Mucosa of rectum (tissue), 2 donors: ENCODE measurements around the gene ZNF821.
"Not testable (repeated sequence)": the region's sequence is repeated elsewhere in the genome, so short reads cannot be mapped to it uniquely, and the experiment has no call there.

Experiments used
- H3K27ac ChIP-seq, 2 donors: one replicate each; pipeline ENCODE4 v1.7.0; 2013; ENCODE audit warnings: inconsistent platforms in 2 of 2, low read depth in 2 of 2, low read length in 2 of 2
- H3K27me3 ChIP-seq, 2 donors: one replicate each; pipeline ENCODE4 v1.7.0; 2013; ENCODE audit warnings: low read length in 2 of 2; ENCODE audit not compliant: control insufficient read depth in 2 of 2, insufficient read depth in 2 of 2
- H3K36me3 ChIP-seq, 2 donors: one replicate each; pipeline ENCODE4 v1.7.0; 2013; ENCODE audit warnings: low read length in 2 of 2; ENCODE audit not compliant: control insufficient read depth in 2 of 2, insufficient read depth in 2 of 2
- H3K4me1 ChIP-seq, 2 donors: one replicate each; pipeline ENCODE4 v1.7.0; 2013; ENCODE audit warnings: low read length in 2 of 2, mild to moderate bottlenecking in 1 of 2; ENCODE audit not compliant: control insufficient read depth in 2 of 2, insufficient read depth in 2 of 2
- H3K4me3 ChIP-seq, 2 donors: one replicate each; pipeline ENCODE4 v1.7.0; 2013; ENCODE audit warnings: low read length in 2 of 2
- H3K9ac ChIP-seq, 2 donors: one replicate each; pipeline ENCODE4 v1.7.0; 2013; ENCODE audit warnings: low read length in 2 of 2, low read depth in 1 of 2, mild to moderate bottlenecking in 1 of 2
- H3K9me3 ChIP-seq, 2 donors: one replicate each; pipeline ENCODE4 v1.7.0; 2013; ENCODE audit warnings: low read length in 2 of 2; ENCODE audit not compliant: control insufficient read depth in 2 of 2
- donor health status: healthy.
- donor health status: Normal muscosa, but diverticular disease.

Gene ZNF821

DNA sequence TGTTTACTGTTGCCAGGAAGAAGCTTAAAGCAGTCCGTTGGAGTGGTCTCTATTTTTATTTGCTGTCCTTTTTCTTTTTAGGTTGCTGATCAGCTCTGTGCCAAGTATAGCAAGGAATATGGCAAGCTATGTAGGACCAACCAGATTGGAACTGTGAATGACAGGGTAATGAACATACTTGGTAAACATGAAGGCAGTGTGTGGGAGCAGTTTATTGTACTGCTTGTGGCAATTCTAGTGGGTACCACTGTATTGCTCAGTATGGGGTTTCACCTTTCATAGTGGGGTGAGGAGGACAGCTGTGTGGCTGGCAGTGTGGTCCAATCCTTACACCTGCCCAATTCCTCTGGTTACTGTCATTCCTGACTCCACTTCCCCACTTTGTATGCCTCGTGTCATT, 36.7 kb upstream of the ZNF821 start:
- Histone ChIP-seq H3K27ac (no peak overlapping the region), H3K27me3 (no peaks in the 10 kb centered on the region), H3K9me3 (no peaks in the 10 kb centered on the region), H3K9ac (no peak overlapping the region), H3K4me1 (no peaks in the 10 kb centered on the region), H3K36me3 (peaks cover 81 to 85% of the 10 kb centered on the region in 2 donors), H3K4me3 (no peak overlapping the region)

GRCh38 chr16:71919035-71919434, 35.1 kb upstream of the ZNF821 start:
- peaks cover 70 to 79% of the 10 kb centered on the region in 2 donors for H3K36me3 ChIP-seq

DNA sequence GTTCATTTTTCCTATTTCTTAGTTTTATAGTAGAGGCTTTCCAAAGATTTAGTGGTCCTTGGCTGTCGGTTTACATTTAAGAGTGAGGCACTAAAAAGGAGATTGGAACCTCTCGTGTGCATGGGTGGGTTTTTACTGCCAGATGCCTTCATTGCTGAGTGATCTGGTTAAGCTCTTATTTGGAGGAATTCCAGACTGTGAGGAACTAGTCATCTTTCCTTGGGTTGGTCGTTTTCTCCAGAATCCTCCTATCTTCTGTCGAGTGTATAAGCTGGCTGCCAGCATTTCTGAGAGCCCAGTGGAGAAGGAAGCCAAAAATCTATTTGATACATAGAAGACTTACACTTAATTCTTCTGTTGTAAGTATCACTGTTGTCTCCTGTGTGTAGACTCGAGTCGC, 33.9 kb upstream of the ZNF821 start:
- H3K9me3 ChIP-seq: no peaks in the 10 kb centered on the region
- no peak overlapping the region for H3K4me3 ChIP-seq
- no peak overlapping the region for H3K27ac ChIP-seq
- H3K9ac ChIP-seq: no peak overlapping the region
- no peaks in the 10 kb centered on the region for H3K27me3 ChIP-seq
- no peaks in the 10 kb centered on the region for H3K4me1 ChIP-seq
- H3K36me3 ChIP-seq: peaks cover 59 to 69% of the 10 kb centered on the region in 2 donors

More at GRCh38 chr16:71919035-71919434, 35.1 kb upstream of the ZNF821 start:
- no peak overlapping the region for H3K4me3 ChIP-seq
- H3K9ac ChIP-seq: no peak overlapping the region
- H3K27ac ChIP-seq: no peak overlapping the region
- no peaks in the 10 kb centered on the region for H3K4me1 ChIP-seq
- no peaks in the 10 kb centered on the region for H3K27me3 ChIP-seq
- no peaks in the 10 kb centered on the region for H3K9me3 ChIP-seq

DNA sequence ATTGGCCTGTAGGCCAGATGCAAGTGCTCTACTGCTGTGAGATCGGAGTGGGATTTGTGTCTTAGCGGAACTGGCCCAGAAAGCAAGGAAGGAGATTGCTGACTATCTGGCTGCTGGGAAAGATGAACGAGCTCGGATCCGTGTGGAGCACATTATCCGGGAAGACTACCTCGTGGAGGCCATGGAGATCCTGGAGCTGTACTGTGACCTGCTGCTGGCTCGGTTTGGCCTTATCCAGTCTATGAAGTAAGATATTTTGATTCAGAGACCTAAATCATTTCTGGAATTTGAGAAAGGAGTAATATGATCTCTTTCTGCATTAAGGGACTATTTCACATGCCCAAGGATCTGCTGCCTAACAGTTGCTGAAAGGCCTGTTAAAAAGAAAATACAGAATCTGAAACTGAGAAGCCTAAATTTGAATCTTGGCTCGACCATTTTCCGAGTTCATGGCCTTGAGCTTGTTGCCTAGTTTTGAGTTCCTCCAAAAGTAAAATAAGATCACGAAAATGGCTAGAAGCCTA, 32.5 kb upstream of the ZNF821 start:
- Histone ChIP-seq H3K9me3 (no peaks in the 10 kb centered on the region), H3K36me3 (peaks cover 46 to 56% of the 10 kb centered on the region in 2 donors), H3K27me3 (no peaks in the 10 kb centered on the region), H3K4me3 (no peak overlapping the region), H3K4me1 (no peaks in the 10 kb centered on the region), H3K27ac (no peak overlapping the region), H3K9ac (no peak overlapping the region)

DNA sequence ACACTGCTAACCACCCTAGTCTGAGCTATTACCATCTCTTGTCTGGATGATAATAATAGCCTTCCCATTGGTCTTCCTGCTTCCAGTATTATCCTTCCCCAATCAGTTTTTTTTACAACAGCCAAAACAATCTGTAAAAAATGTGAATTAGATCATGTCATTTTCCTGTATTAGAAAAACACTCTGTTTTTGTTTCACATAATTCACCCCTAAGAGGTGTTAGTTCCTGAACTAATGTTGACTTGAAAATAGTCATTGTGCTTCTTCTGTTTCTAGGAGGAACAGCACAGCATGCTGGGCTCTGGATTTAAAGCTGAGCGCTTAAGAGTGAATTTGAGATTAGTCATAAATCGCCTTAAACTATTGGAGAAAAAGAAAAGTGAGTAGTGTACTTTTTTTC, 31.4 kb upstream of the ZNF821 start:
- no peak overlapping the region for H3K27ac ChIP-seq
- no peaks in the 10 kb centered on the region for H3K9me3 ChIP-seq
- H3K27me3 ChIP-seq: no peaks in the 10 kb centered on the region
- no peaks in the 10 kb centered on the region for H3K4me1 ChIP-seq
- no peak overlapping the region for H3K9ac ChIP-seq
- no peak overlapping the region for H3K4me3 ChIP-seq
- peaks cover 35 to 45% of the 10 kb centered on the region in 2 donors for H3K36me3 ChIP-seq

DNA sequence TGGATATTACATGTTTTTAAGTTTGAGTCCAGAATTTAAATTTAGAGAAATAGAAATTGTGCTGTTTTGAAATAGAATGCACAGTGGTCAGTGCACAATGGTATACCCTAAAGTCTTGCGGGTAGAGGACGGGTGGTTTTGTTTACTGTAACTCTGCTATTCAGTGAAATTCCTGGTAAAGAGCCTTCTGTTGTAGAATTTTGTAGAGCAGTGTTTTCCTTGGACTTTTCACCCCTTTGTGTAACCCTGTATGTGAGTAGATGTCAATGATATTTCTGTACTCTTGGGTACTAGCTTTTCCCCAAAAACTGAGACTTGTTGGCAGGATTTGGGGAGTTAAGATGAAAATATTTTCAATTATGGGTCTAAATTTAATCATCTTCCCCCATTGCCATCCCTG, 30.8 kb upstream of the ZNF821 start:
- no peaks in the 10 kb centered on the region for H3K27me3 ChIP-seq
- no peak overlapping the region for H3K27ac ChIP-seq
- peaks cover 0 to 4% of the 10 kb centered on the region in 2 donors for H3K4me1 ChIP-seq

DNA sequence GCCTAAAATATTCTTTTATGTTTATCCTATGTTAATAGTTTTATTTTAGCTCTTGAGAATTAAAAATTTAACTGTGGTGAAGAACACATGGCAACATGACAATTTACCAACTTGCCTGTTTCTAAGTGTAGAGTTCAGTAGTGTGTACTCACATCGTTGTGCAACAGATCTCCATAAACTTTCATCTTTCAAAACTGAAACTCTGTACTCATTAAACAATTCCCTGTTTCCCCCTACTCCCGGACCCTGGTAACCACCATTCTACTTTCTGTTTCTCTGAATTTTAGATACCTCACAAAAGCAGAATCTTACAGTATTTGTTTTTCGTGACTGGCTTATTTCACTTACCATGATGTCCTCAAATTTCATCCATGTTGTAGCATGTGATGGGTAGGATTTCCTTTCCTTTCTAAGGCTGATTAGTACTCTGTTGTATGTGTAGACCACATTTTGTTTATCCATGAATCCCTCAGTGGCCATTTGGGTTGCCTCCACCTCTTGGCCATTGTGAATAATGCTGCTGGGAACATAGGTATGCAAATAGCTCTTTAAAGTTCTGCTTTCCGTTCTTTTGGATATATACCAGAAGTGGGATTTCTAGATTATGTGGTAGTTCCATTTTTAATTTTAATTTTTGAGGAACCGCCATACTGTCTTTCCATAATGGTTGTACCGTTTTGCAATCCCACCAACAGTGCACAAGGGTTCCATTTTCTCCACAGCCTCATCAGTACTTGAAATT, 28.7 kb upstream of the ZNF821 start:
- Histone ChIP-seq H3K27me3 (no peaks in the 10 kb centered on the region), H3K4me1 (peaks cover 0 to 4% of the 10 kb centered on the region in 2 donors), H3K36me3 (peaks cover 19 to 21% of the 10 kb centered on the region in 2 donors), H3K9me3 (no peaks in the 10 kb centered on the region), H3K9ac (no peak overlapping the region), H3K27ac (no peak overlapping the region), H3K4me3 (no peak overlapping the region)

More for the DNA sequence above, 30.8 kb upstream of the ZNF821 start:
- no peak overlapping the region for H3K9ac ChIP-seq
- no peak overlapping the region for H3K4me3 ChIP-seq
- no peaks in the 10 kb centered on the region for H3K9me3 ChIP-seq
- peaks cover 30 to 40% of the 10 kb centered on the region in 2 donors for H3K36me3 ChIP-seq

GRCh38 chr16:71911121-71911520, 27.1 kb upstream of the ZNF821 start:
- H3K4me3 ChIP-seq: no peak overlapping the region
- peaks cover 0 to 4% of the 10 kb centered on the region in 2 donors for H3K4me1 ChIP-seq
- no peaks in the 10 kb centered on the region for H3K27me3 ChIP-seq
- no peak overlapping the region for H3K9ac ChIP-seq
- H3K27ac ChIP-seq: no peak overlapping the region
- peaks cover 6 to 10% of the 10 kb centered on the region in 2 donors for H3K36me3 ChIP-seq
- H3K9me3 ChIP-seq: no peaks in the 10 kb centered on the region

GRCh38 chr16:71905765-71906164, 21.8 kb upstream of the ZNF821 start:
- H3K4me1 ChIP-seq, H3K4me3 ChIP-seq, H3K9ac ChIP-seq, H3K9me3 ChIP-seq, H3K27me3 ChIP-seq, H3K36me3 ChIP-seq, H3K27ac ChIP-seq: not testable (repeated sequence)

DNA sequence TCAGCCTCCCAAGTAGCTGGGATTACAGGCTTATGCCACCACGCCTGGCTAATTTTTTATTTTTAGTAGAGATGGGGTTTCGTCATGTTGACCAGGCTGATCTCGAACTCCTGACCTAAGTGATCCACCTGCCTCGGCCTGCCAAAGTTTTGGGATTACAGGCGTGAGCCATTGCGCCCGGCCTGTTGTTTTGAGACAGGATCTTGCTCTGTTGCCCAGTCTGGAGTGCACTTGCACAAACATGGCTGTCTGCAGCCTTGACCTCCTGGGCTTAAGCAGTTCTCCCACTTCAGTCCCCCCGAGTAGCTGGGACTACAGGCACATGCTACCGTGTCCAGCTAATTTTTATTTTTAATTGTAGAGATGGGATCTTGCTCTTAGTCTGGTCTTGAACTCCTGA, 20.3 kb upstream of the ZNF821 start:
- Histone ChIP-seq H3K4me1 (peaks cover 3 to 6% of the 10 kb centered on the region in 2 donors), H3K27me3 (no peaks in the 10 kb centered on the region)

More for the DNA sequence above, 20.3 kb upstream of the ZNF821 start:
- Histone ChIP-seq H3K9ac (no peak overlapping the region), H3K36me3 (peaks cover 0 to 8% of the 10 kb centered on the region in 2 donors), H3K27ac (no peak overlapping the region), H3K4me3 (no peak overlapping the region), H3K9me3 (no peaks in the 10 kb centered on the region)
